ENCODE data around the gene ETNPPL.

DNA sequence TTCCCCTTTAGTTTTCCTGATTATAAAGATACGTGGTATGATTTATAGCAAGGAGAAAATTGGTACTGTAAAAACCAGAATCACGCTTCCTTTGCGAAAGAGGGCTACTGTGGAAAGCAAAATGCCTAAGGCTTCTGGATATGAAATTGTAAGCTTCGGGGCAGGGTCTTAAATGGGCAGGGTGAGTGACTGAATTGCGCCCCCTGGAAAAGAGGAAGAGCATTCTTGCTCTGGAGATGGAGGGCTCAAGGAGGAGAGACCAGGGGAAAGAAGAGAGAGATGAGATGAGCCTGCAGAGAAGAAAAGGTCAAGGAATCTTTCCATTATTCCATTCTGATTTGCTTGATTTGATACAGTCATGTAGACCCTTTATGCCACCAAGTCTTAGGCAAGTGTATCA lies 13.1 kb upstream of the ETNPPL start:
- TF ChIP-seq POLR2AphosphoS5 (IDR thresholded peaks at IDR 0.05; ENCODE audit: low read depth, low read length) (no peak), FOXP2 (optimal IDR thresholded peaks at IDR 0.05; ENCODE audit: borderline replicate concordance, extremely low read depth, extremely low read length, insufficient read depth) (no peak), TAF1 (IDR thresholded peaks at IDR 0.05; ENCODE audit: borderline replicate concordance, insufficient read depth, low read length) (no peak), SIN3A (IDR thresholded peaks at IDR 0.05; ENCODE audit: borderline replicate concordance, insufficient read depth, low read length) (no peak)

Data from PFSK-1 (cell line).